ENCODE data around the gene TIMM23.
"Not testable (repeated sequence)": the region's sequence is repeated elsewhere in the genome, so short reads cannot be mapped to it uniquely, and the experiment has no call there.

TIMM23 gene

GRCh38 chr10:45985590-45985989 is 13.3 kb downstream of the TIMM23 start:
- DNase-seq (ENCODE audit: low read depth in 1 of 2, low spot score in 1 of 2) = not testable (repeated sequence)

GRCh38 chr10:45997557-45997956 is 25.3 kb downstream of the TIMM23 start:
- DNase-seq (ENCODE audit: low read depth in 1 of 2, low spot score in 1 of 2) = no peak

GRCh38 chr10:45997994-45998763 is 25.9 kb downstream of the TIMM23 start:
- no peak for DNase-seq (ENCODE audit: low read depth in 1 of 2, low spot score in 1 of 2)

- DNase-seq (ENCODE audit: low read depth in 1 of 2, low spot score in 1 of 2) = not testable (repeated sequence)
Observed at GRCh38 chr10:45999955-46000354, 27.7 kb downstream of the TIMM23 start.

- no peak for DNase-seq (ENCODE audit: low read depth in 1 of 2, low spot score in 1 of 2)
Observed at GRCh38 chr10:46000538-46000937, 28.2 kb downstream of the TIMM23 start.

- DNase-seq (ENCODE audit: low read depth in 1 of 2, low spot score in 1 of 2) = no peak
Observed at GRCh38 chr10:46001187-46001756, 29.0 kb downstream of the TIMM23 start.

- DNase-seq (ENCODE audit: low read depth in 1 of 2, low spot score in 1 of 2) = not testable (repeated sequence)
Observed at GRCh38 chr10:46002189-46002687, 29.9 kb downstream of the TIMM23 start.

GRCh38 chr10:46002916-46003693 is 30.8 kb downstream of the TIMM23 start:
- DNase-seq (ENCODE audit: low read depth in 1 of 2, low spot score in 1 of 2) = no peak

GRCh38 chr10:46004963-46005362 is 32.7 kb downstream of the TIMM23 start:
- DNase-seq (ENCODE audit: low read depth in 1 of 2, low spot score in 1 of 2) = no peak

- DNase-seq (ENCODE audit: low read depth in 1 of 2, low spot score in 1 of 2) = no peak
Observed at GRCh38 chr10:46005383-46005782, 33.1 kb downstream of the TIMM23 start.

GRCh38 chr10:46006219-46006618 is 33.9 kb downstream of the TIMM23 start:
- DNase-seq (ENCODE audit: low read depth in 1 of 2, low spot score in 1 of 2) = no peak

- no peak for DNase-seq (ENCODE audit: low read depth in 1 of 2, low spot score in 1 of 2)
Observed at GRCh38 chr10:46012746-46013145, 40.5 kb downstream of the TIMM23 start.

- no peak for DNase-seq (ENCODE audit: low read depth in 1 of 2, low spot score in 1 of 2)
Observed at GRCh38 chr10:46014206-46014605, 41.9 kb downstream of the TIMM23 start.

- DNase-seq (ENCODE audit: low read depth in 1 of 2, low spot score in 1 of 2) = no peak
Observed at GRCh38 chr10:46014683-46015405, 42.6 kb downstream of the TIMM23 start.

- DNase-seq (ENCODE audit: low read depth in 1 of 2, low spot score in 1 of 2) = no peak
Observed at GRCh38 chr10:46016190-46016589, 43.9 kb downstream of the TIMM23 start.

- no peak for DNase-seq (ENCODE audit: low read depth in 1 of 2, low spot score in 1 of 2)
Observed at GRCh38 chr10:46016811-46017210, 44.5 kb downstream of the TIMM23 start.

GRCh38 chr10:46017733-46018132 is 45.4 kb downstream of the TIMM23 start:
- no peak for DNase-seq (ENCODE audit: low read depth in 1 of 2, low spot score in 1 of 2)

GRCh38 chr10:46018453-46019176 is 46.3 kb downstream of the TIMM23 start:
- no peak for DNase-seq (ENCODE audit: low read depth in 1 of 2, low spot score in 1 of 2)

- DNase-seq (ENCODE audit: low read depth in 1 of 2, low spot score in 1 of 2) = no peak
Observed at GRCh38 chr10:46019177-46019528, 46.9 kb downstream of the TIMM23 start.

GRCh38 chr10:46019569-46020343 is 47.5 kb downstream of the TIMM23 start:
- DNase-seq (ENCODE audit: low read depth in 1 of 2, low spot score in 1 of 2) = no peak

Data from activated CD4-positive, alpha-beta T cell treated with anti-CD3 and anti-CD28 coated beads, Interleukin-2, amount 50 U/mL, for 24 hours (primary cell).